ENCODE results near the gene RAB35.

GRCh38 chr12:120101182-120101581 lies 15.4 kb downstream of the RAB35 start:
- TF ChIP-seq ZNF274 (IDR thresholded peaks at IDR 0.05; ENCODE audit: low read depth, low read length) = no peak
- no peak for TF ChIP-seq SUZ12 (IDR thresholded peaks at IDR 0.05; ENCODE audit: extremely low read depth, insufficient read depth, insufficient read length)
